B cell (primary cell): ENCODE measurements around the gene TNFAIP2.

Experiments
- EZH2 ChIP-seq: IDR thresholded peaks from 2 replicates; pipeline ENCODE4 v1.6.1; 2012; ENCODE audit warnings: borderline replicate concordance, low read depth, mild to moderate bottlenecking, moderate library complexity, low read length; ENCODE audit not compliant: insufficient read depth, poor library complexity, severe bottlenecking
- TF ChIP-seq, protein P1 (sequence below): fragments of 200-600 bp; IDR thresholded peaks from one replicate; pipeline ENCODE4 v1.8.0; 2022; ENCODE audit warnings: antibody characterized with exemption, mild to moderate bottlenecking

DNA sequence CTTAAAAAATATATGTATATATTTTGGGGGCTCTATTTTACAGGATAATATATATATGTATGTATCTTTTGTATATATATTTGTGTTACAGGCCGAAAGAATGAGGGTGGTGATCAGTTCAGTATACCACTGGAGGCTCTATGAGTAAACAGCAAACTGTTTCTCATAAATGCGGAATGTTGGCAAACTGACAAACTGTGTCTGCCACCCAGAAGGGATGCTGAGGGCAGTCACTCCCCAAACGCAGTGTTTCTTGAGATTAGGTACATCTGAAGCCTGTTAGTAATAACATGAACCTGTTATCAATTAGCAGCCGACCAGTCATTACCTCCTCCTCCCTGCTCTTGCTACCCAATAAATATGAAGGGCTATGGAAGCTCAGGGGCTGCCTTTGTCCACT lies 20.8 kb downstream of the TNFAIP2 start:
- TF ChIP-seq, protein P1, sequence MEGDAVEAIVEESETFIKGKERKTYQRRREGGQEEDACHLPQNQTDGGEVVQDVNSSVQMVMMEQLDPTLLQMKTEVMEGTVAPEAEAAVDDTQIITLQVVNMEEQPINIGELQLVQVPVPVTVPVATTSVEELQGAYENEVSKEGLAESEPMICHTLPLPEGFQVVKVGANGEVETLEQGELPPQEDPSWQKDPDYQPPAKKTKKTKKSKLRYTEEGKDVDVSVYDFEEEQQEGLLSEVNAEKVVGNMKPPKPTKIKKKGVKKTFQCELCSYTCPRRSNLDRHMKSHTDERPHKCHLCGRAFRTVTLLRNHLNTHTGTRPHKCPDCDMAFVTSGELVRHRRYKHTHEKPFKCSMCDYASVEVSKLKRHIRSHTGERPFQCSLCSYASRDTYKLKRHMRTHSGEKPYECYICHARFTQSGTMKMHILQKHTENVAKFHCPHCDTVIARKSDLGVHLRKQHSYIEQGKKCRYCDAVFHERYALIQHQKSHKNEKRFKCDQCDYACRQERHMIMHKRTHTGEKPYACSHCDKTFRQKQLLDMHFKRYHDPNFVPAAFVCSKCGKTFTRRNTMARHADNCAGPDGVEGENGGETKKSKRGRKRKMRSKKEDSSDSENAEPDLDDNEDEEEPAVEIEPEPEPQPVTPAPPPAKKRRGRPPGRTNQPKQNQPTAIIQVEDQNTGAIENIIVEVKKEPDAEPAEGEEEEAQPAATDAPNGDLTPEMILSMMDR, result no peak
- no peak for TF ChIP-seq EZH2
